Medulla oblongata (tissue), 1 donor: ENCODE measurements around the gene HSPB6.
A peak's percentile ranks its signal among the peaks of the same experiment; 100 is the strongest.
"Not testable (repeated sequence)": the region's sequence is repeated elsewhere in the genome, so short reads cannot be mapped to it uniquely, and the experiment has no call there.

Source experiments
- DNase-seq: peaks from one replicate; pipeline ENCODE4 v3.0.0-alpha.2; 2015; ENCODE audit errors: extremely low spot score

The HSPB6 gene

DNA sequence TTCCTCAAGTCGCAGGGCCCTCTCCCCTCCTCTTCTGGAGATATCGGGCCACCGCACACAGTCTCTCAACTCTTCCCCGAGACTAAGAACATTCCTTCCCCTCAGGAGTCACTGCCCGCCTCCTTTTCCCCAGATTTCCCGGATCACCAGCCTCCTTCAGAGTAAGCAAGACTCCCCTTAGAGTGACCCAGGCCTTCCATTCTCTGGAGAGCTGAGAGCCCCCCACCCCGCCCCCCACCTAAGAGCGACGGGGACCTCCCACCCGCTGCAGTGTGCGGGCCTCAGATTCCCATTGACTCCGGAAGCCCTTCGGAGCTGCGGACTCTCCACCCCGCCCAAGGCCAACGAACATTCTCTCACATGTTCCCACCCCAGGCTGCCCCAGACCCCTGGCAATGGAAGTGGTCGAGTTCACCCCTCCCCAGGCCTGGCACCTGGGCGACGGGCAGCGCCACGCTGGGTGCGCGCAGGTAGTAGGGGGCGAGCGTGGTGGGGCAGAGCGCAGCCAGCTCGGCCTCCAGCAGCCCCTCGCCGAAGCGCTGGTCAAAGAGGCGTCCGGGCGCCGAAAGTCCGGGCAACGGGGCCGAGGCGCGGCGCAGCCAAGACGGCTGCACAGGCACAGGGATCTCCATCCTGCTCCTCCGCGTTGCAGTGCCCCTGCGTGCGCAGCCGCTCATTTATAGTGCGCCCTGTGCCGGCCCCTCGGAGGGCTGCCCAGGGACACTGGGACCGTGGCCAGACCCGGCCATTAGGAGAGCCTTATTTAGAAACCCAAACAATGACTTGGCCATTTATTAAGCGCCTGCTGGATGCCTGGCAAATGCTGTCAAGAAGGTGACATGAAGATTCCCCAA lies at the start of gene HSPB6:
HSPB6 (minus strand) TSS at position 653 of the 854 bp plus-strand sequence; CDS start at position 632, 21 bp downstream.
- peak; percentile 48 for DNase-seq

DNA sequence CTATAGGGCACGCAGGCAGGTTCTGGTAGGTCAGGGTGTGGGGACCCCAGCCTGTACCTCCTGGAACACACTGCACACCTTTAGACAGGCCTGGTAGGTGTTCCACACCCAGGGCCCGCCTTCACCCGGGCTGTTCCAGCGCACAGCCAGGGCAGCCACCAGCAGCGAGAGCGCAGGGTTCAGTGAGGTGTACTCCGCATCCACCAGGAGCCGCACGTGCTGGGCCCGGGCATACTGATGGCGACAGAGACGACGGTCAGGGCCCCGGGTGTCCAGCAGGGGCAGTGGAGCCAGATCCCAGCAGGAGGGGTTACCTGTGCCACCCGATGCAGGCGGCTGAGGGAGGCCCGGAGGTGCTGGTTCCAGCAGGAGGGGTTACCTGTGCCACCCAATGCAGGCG lies 49.8 kb upstream of the HSPB6 start:
- no peak for DNase-seq

- DNase-seq = no peak
Measured at GRCh38 chr19:35805526-35806102, 48.8 kb upstream of the HSPB6 start.

- DNase-seq = no peak
Measured at GRCh38 chr19:35801828-35802227, 45.0 kb upstream of the HSPB6 start.

GRCh38 chr19:35797663-35798062 lies 40.8 kb upstream of the HSPB6 start:
- peak; percentile 26 for DNase-seq

DNA sequence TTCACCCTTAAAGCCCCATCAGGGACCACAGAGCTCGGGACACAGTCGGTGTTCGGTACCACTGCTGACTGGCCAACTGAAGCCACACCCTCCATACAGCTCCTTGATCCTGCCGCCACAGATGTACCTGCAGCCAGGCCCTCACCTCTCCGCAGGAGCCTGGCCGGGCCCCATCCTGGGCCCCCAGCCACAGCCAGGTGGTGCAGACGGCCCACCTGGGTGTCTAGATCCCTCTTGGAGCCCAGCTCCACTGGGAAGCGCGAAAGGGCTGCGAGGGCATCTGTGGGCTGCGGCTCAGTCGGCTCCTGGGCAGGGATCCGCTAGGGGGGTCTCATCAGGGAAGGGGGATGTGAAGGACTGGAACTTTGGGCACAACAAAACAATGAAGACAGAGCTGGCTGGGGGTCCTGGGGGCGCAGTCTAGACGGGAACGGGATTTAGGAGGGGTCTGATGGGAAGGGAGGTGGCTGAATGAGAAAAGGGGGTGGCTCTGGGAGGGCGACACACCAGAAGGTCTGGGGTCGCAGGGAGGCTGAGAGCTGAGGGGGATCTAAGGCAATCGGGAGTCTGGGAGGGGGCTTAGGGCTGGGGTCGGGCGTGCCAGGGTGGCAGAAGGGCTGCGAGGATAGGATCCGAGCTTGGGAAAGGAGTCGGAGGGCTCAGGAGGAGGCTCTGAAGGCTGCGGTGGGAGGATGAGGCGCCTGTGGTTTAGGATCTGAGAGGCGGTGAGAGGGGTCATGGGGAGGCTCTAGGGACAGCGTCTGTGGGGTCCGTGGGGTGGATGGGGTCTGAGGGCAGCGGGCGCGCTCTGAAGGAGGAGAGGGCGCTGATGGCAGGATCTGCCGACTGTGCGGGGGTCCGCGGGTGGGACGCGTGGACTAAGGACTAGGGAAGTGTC lies 40.1 kb upstream of the HSPB6 start:
- no peak for DNase-seq

DNA sequence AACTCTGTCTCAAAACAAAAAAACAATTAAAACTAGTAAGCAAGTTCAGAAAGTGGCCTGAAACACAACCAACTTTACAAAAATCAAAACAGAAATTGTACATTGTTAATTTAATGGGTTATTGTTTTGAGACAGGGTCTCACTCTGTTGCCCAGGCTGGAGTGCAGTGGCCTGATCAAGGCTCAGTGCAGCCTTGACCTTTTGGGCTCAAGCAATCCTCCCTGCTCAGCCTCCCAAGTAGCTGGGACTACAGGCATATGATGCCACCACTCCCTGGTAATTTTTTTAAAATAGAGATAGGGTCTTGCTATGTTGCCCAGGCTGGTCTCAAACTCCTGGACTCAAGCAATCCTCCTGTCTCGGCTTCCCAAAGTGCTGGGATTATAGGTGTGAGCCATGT lies 38.7 kb upstream of the HSPB6 start:
- not testable (repeated sequence) for DNase-seq

- DNase-seq = no peak
Measured at GRCh38 chr19:35793381-35794165, 36.7 kb upstream of the HSPB6 start.

GRCh38 chr19:35792888-35793287 lies 36.1 kb upstream of the HSPB6 start:
- DNase-seq = no peak

GRCh38 chr19:35792312-35792711 lies 35.5 kb upstream of the HSPB6 start:
- DNase-seq = no peak

DNA sequence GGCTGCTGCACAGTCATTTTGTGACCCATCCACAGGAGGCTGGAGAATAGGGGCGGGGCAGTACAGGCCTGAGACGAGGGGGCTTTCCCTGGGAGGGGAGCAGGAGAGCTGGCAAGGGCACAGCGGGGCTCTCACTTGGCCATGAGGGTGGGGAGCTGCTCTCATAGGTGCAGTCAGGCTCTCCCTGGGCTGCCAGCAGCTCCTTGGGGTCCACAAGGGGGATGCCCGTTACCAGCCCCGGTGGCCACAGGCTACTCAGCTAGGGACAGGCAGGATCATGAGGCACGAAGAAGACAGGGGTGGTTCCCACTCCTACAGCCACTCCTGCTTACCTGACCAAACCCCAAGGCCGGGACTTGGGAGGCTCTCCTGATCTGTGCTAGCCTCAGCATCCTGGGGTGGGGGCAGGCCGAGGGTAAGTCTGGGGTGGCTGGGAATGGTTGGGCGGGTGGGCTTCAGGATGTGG lies 35.0 kb upstream of the HSPB6 start:
- DNase-seq = no peak

- no peak for DNase-seq
Measured at GRCh38 chr19:35790981-35791813, 34.4 kb upstream of the HSPB6 start.

DNA sequence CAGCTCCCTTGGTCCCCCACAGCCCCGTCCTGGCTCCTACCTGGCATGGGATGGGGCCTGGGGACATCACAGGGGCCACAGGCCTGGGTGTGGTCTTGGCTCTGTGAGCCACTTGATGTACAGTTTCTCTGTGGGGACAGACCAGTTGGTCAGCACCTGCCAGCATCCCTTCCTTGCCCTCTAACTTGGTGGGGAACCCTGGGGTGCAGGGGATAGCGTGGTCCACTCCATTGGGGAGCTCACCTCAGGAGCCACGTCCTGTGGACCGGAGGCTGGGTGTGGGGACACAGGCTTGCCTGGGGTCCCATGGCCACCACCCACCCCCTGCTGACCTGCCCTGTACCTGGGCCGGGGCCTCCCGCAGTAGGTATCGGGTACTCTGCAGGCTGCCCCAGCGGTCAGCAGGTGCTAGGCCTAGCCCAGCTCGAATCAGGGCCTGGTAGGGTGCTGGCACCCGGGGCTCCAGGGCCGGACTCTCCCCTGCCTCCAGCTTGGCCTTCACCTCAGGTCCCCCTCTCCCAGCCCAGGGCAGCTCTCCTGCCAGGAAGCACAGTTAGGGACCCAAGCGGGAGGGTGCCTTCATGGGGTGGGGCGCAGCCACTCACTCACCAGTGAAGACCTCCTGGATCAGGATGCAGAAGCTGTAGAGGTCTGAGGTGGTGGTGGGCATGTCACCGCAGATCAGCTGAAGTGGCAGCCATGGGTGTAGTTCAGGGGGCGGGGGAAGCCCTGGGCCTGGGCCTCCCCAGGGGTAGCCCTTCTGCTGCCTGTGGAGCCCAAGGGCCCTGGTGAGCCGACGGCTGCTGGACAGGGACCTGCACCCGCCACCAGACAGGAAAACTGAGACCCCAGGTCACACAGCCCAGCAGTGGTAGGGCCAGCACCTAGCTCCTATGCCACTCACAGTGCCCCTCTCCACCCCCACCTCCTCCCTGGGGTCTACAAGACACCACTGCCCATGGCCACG lies 33.4 kb upstream of the HSPB6 start:
- DNase-seq = no peak

DNA sequence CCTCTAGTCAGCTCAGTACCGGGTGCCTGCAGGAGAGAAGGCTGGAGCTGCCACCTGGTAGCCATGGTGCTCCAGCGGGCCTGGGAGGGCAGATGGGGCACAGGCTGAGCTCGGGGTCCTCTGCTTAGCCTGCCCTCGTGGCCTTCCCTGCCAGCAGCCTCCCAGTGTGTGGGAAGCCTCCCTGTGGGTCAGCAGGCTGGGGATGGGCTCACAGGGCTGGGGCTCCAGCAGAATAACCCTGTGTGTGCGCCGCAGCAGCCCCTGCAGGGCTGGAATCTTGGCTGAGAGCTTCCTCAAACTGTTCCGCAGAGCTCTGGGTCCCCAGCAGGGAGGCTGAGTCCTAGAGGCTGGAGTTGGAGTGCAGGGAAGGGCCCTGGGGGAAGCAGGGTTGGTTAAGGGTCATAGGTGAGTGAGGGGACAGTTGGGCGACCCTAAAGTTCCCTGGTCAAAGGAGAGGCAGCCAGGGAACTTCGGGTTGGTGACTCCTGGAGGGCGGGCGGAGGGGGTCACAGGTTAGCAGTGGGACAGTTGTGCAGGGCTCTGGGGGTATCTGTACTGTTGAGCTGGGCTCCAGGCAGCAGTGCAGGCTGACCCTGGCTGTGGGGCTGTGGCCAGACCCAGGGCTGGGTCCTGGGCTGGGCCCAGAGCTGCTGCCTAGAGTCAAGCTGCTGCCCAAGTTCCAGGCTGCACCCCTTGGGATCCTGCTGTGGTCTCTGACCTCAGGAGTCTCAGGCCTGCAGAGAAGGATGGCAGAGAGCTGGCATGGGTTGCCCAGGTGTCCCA lies 32.6 kb upstream of the HSPB6 start:
- DNase-seq = no peak

GRCh38 chr19:35788205-35788960 lies 31.6 kb upstream of the HSPB6 start:
- no peak for DNase-seq

DNA sequence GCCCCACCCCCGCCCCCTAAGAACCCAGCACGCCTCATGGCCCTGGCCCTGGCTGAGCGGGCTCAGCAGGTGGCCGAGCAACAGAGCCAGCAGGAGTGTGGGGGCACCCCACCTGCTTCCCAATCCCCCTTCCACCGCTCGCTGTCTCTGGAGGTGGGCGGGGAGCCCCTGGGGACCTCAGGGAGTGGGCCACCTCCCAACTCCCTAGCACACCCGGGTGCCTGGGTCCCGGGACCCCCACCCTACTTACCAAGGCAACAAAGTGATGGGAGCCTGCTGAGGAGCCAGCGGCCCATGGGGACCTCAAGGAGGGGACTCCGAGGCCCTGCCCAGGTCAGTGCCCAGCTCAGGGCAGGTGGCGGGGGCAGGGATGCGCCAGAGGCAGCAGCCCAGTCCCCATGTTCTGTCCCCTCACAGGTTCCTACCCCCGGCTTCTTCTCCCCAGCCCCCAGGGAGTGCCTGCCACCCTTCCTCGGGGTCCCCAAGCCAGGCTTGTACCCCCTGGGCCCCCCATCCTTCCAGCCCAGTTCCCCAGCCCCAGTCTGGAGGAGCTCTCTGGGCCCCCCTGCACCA lies 30.5 kb upstream of the HSPB6 start:
- no peak for DNase-seq
